ENCODE data around the gene RALA.
A peak's percentile ranks its signal among the peaks of the same experiment; 100 is the strongest.

DNA sequence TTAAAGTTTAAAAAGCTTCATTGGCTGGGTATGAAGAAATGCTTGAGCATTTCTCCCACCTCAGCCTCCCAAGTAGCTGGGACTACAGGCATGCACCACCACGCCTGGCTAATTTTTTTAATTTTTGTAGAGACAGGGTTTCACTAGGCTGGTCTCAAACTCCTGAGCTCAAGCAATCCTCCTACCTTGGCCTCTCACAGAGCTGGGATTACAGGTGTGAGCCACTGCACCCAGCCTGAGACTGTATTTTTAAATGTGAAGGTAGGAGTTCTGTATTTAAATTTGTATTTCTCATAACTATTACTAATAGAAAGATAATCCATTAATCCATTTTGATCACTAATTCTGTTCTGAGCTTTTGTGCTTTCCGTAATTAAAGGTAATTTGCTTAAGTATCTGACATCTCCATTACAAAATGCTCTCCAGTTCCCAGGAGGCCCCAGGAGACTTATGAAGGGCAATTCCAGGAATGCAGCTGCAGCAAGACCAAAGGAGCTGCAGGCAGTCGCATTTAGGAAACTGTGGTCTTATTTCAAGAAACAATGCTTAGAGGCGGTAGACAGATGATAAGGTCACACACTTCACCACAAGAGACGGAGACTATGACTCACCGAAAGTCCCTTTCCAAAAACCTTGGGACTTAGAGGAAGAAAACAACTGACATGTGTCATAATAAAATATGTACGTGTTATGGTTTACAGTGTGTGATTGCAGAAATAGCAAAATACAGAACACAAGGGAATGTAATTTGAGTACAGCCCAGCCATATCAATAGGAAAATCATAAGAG lies 33.9 kb upstream of the RALA start:
- TF ChIP-seq POLR2A (IDR thresholded peaks at IDR 0.05; ENCODE audit: low read length) (peak; percentile 17), GATA1 (IDR thresholded peaks at IDR 0.05; ENCODE audit: low read depth, low read length) (no peak)
